ENCODE measurements around the gene ZNF622.

GRCh38 chr5:16482891-16483290, 17.3 kb upstream of the ZNF622 start:
- TF ChIP-seq CTCF (IDR thresholded peaks at IDR 0.05) (no peak), POLR2A (IDR thresholded peaks at IDR 0.05) (no peak)
